ES-I3 (cell line): ENCODE results near the gene NUP93.

Experiments used
- H3K36me3 ChIP-seq: 2 replicates; pipeline ENCODE4 v1.6.1; 2013; ENCODE audit warnings: mild to moderate bottlenecking, low read length, control low read depth, moderate library complexity; ENCODE audit not compliant: insufficient read depth
- H3K4me1 ChIP-seq: 2 replicates; pipeline ENCODE4 v1.6.1; 2013; ENCODE audit warnings: mild to moderate bottlenecking, control low read depth, low read length; ENCODE audit not compliant: insufficient read depth
- H3K9ac ChIP-seq: 2 replicates; pipeline ENCODE4 v1.6.1; 2013; ENCODE audit warnings: low read depth, mild to moderate bottlenecking, low read length, moderate library complexity
- H3K9me3 ChIP-seq: 2 replicates; pipeline ENCODE4 v1.6.1; 2013; ENCODE audit warnings: mild to moderate bottlenecking, low read length, moderate library complexity; ENCODE audit not compliant: control insufficient read depth, insufficient read depth

NUP93 gene

GRCh38 chr16:56841233-56841632 lies 111.3 kb downstream of the NUP93 start:
- H3K36me3 ChIP-seq: peaks cover 44% of the 10 kb centered on the region
- H3K4me1 ChIP-seq: no peaks in the 10 kb centered on the region
- H3K9me3 ChIP-seq: no peaks in the 10 kb centered on the region
- H3K9ac ChIP-seq: no peak overlapping the region

GRCh38 chr16:56841659-56842058 lies 111.7 kb downstream of the NUP93 start:
- no peak overlapping the region for H3K9ac ChIP-seq
- H3K4me1 ChIP-seq: no peaks in the 10 kb centered on the region
- no peaks in the 10 kb centered on the region for H3K9me3 ChIP-seq
- peaks cover 44% of the 10 kb centered on the region for H3K36me3 ChIP-seq

- Histone ChIP-seq H3K9ac (no peak overlapping the region), H3K4me1 (no peaks in the 10 kb centered on the region)
Measured at GRCh38 chr16:56842133-56842532, 112.2 kb downstream of the NUP93 start.

GRCh38 chr16:56844056-56844455 lies 114.1 kb downstream of the NUP93 start:
- H3K9ac ChIP-seq: no peak overlapping the region
- H3K36me3 ChIP-seq: peaks cover 30% of the 10 kb centered on the region
- no peaks in the 10 kb centered on the region for H3K9me3 ChIP-seq
- no peaks in the 10 kb centered on the region for H3K4me1 ChIP-seq

More at GRCh38 chr16:56842133-56842532, 112.2 kb downstream of the NUP93 start:
- H3K36me3 ChIP-seq: peaks cover 44% of the 10 kb centered on the region
- H3K9me3 ChIP-seq: no peaks in the 10 kb centered on the region

GRCh38 chr16:56847173-56847910 lies 117.4 kb downstream of the NUP93 start:
- peaks cover 12% of the 10 kb centered on the region; the same call in 1 of the 2 replicates for H3K4me1 ChIP-seq
- peaks cover 21% of the 10 kb centered on the region for H3K36me3 ChIP-seq
- no peaks in the 10 kb centered on the region for H3K9me3 ChIP-seq
- H3K9ac ChIP-seq: no peak overlapping the region

- Histone ChIP-seq H3K4me1 (peaks cover 13% of the 10 kb centered on the region; the same call in 1 of the 2 replicates), H3K9me3 (no peaks in the 10 kb centered on the region), H3K36me3 (peaks cover 14% of the 10 kb centered on the region), H3K9ac (no peak overlapping the region)
Measured at GRCh38 chr16:56848029-56848936, 118.4 kb downstream of the NUP93 start.

GRCh38 chr16:56848955-56849689 lies 119.2 kb downstream of the NUP93 start:
- Histone ChIP-seq H3K36me3 (peaks cover 8% of the 10 kb centered on the region), H3K4me1 (peaks cover 13% of the 10 kb centered on the region; the same call in 1 of the 2 replicates), H3K9ac (no peak overlapping the region), H3K9me3 (no peaks in the 10 kb centered on the region)

GRCh38 chr16:56849690-56850680 lies 120.1 kb downstream of the NUP93 start:
- Histone ChIP-seq H3K9ac (no peak overlapping the region), H3K36me3 (peaks cover 6% of the 10 kb centered on the region), H3K4me1 (peaks cover 13% of the 10 kb centered on the region; the same call in 1 of the 2 replicates), H3K9me3 (no peaks in the 10 kb centered on the region)

GRCh38 chr16:56851671-56852400 lies 121.9 kb downstream of the NUP93 start:
- no peaks in the 10 kb centered on the region for H3K9me3 ChIP-seq
- no peak overlapping the region for H3K9ac ChIP-seq
- peaks cover 13% of the 10 kb centered on the region; the same call in 1 of the 2 replicates for H3K4me1 ChIP-seq
- no peaks in the 10 kb centered on the region for H3K36me3 ChIP-seq

- Histone ChIP-seq H3K9ac (no peak overlapping the region), H3K9me3 (no peaks in the 10 kb centered on the region), H3K4me1 (peaks cover 13% of the 10 kb centered on the region; the same call in 1 of the 2 replicates), H3K36me3 (no peaks in the 10 kb centered on the region)
Measured at GRCh38 chr16:56852401-56852730, 122.4 kb downstream of the NUP93 start.

- Histone ChIP-seq H3K36me3 (no peaks in the 10 kb centered on the region), H3K9me3 (no peaks in the 10 kb centered on the region), H3K4me1 (peaks cover 13% of the 10 kb centered on the region; the same call in 1 of the 2 replicates), H3K9ac (no peak overlapping the region)
Measured at GRCh38 chr16:56852968-56853367, 123.0 kb downstream of the NUP93 start.

- H3K4me1 ChIP-seq: peaks cover 12% of the 10 kb centered on the region; the same call in 1 of the 2 replicates
- no peaks in the 10 kb centered on the region for H3K36me3 ChIP-seq
- no peaks in the 10 kb centered on the region for H3K9me3 ChIP-seq
- H3K9ac ChIP-seq: no peak overlapping the region
Measured at GRCh38 chr16:56855201-56855600, 125.3 kb downstream of the NUP93 start.

- H3K9me3 ChIP-seq: no peaks in the 10 kb centered on the region
- no peak overlapping the region for H3K9ac ChIP-seq
- no peaks in the 10 kb centered on the region for H3K36me3 ChIP-seq
- peaks cover 12% of the 10 kb centered on the region for H3K4me1 ChIP-seq
Measured at GRCh38 chr16:56855946-56856345, 126.0 kb downstream of the NUP93 start.
